Vagina (tissue), 2 donors: ENCODE results near the gene SCFD2.

Experiments
- CTCF ChIP-seq, 3 experiments: fragments of 450-650 bp in 2 of 3; fragments of 200-600 bp in 1 of 3; sonication (generic) in 1 of 3; IDR thresholded peaks; one replicate each; pipeline ENCODE4 v1.5.1; 2017 to 2019; ENCODE audit warnings: antibody characterized with exemption in 3 of 3, mild to moderate bottlenecking in 2 of 3, moderate library complexity in 2 of 3
- POLR2AphosphoS5 ChIP-seq, 2 donors: sonication (generic); formaldehyde crosslinking; IDR thresholded peaks; one replicate each; pipeline ENCODE4 v1.9.0; 2017; ENCODE audit warnings: antibody characterized with exemption in 2 of 2, mild to moderate bottlenecking in 2 of 2, low read depth in 1 of 2; ENCODE audit not compliant: insufficient read depth in 1 of 2

- TF ChIP-seq CTCF (IDR thresholded peaks at IDR 0.05) = no peak
- TF ChIP-seq POLR2AphosphoS5 (IDR thresholded peaks at IDR 0.05; ENCODE audit: insufficient read depth in 1 of 2, low read depth in 1 of 2) = no peak
Observed at GRCh38 chr4:52841682-52842456, 524.0 kb downstream of the SCFD2 start.
